B cell (primary cell): ENCODE results near the gene STK24. TPM values are rescaled to one million over a fixed set of nuclear protein-coding genes. Genes with fewer than 3 reads are reported as not detected.

Experiments used
- ATAC-seq: fragments of 200-7000 bp; cut with Tn5 transposase; one replicate; pipeline ENCODE4 v1.10.0; 2021; ENCODE audit warnings: low read depth, mild to moderate bottlenecking, moderate number of reproducible peaks, moderate library complexity
- CTCF ChIA-PET: fragments of 350-600 bp; sonication (Branson Sonifier 250); formaldehyde crosslinking; loops from one replicate; lab custom pipeline; 2021; ENCODE audit warnings: antibody characterized with exemption, inconsistent platforms; lab: Charles Lee
- POLR2A ChIA-PET: fragments of 350-600 bp; sonication (Branson Sonifier 250); formaldehyde crosslinking; loops from one replicate; lab custom pipeline; 2021; ENCODE audit warnings: antibody characterized with exemption; lab: Charles Lee
- DNase-seq: peaks from one replicate; pipeline ENCODE4 v3.0.0; 2013
- H2AFZ ChIP-seq: 2 replicates; pipeline ENCODE4 v1.6.1; 2012; ENCODE audit warnings: mild to moderate bottlenecking, low read depth, low read length; ENCODE audit not compliant: insufficient read depth, poor library complexity, severe bottlenecking
- H3K27ac ChIP-seq, 2 donors: 1 replicate in 1 of 2; 2 replicates in 1 of 2; pipeline ENCODE4 v1.5.1; 2012 to 2013; ENCODE audit warnings: low read length in 2 of 2, mild to moderate bottlenecking in 2 of 2, moderate library complexity in 1 of 2
- H3K27me3 ChIP-seq, 4 experiments: fragments of 200-600 bp in 1 of 4; sonication (generic) in 1 of 4; replicated peaks in 1 of 4; 1 replicate in 2 of 4; 2 replicates in 2 of 4; pipeline versions ENCODE4 v1.6.1 to v1.7.0; 2013 to 2016; ENCODE audit warnings: low read length in 3 of 4, mild to moderate bottlenecking in 2 of 4, mixed read lengths in 1 of 4, moderate library complexity in 1 of 4; ENCODE audit not compliant: insufficient read depth in 4 of 4, control insufficient read depth in 3 of 4; ENCODE audit errors: control extremely low read depth in 1 of 4
- H3K36me3 ChIP-seq, 2 experiments: replicated peaks in 1 of 2; 1 replicate in 1 of 2; 2 replicates in 1 of 2; pipeline versions ENCODE4 v1.6.1 to v1.7.1; 2013; ENCODE audit warnings: low read length in 1 of 2; ENCODE audit not compliant: insufficient read depth in 2 of 2, control insufficient read depth in 1 of 2; ENCODE audit errors: control extremely low read depth in 1 of 2, extremely low read depth in 1 of 2
- H3K4me1 ChIP-seq, 2 donors: fragments of 200-600 bp in 1 of 2; sonication (generic) in 1 of 2; 1 replicate in 1 of 2; 2 replicates in 1 of 2; pipeline versions ENCODE4 v1.5.1 to v1.6.1; 2013 to 2017; ENCODE audit warnings: low read length in 2 of 2; ENCODE audit not compliant: control insufficient read depth in 2 of 2, insufficient read depth in 2 of 2
- H3K4me2 ChIP-seq: replicated peaks from 2 replicates; pipeline ENCODE3; 2012; ENCODE audit warnings: mild to moderate bottlenecking, low read depth, low read length; ENCODE audit not compliant: poor library complexity, severe bottlenecking
- H3K4me3 ChIP-seq, 5 experiments: fragments of 200-600 bp in 1 of 5; sonication (generic) in 1 of 5; 1 replicate in 3 of 5; 2 replicates in 2 of 5; pipeline versions ENCODE4 v1.5.1 to v1.7.0; 2011 to 2016; ENCODE audit warnings: low read length in 4 of 5, mild to moderate bottlenecking in 4 of 5, low read depth in 2 of 5, control low read depth in 1 of 5, moderate library complexity in 1 of 5; ENCODE audit not compliant: insufficient read depth in 1 of 5; ENCODE audit errors: control extremely low read depth in 1 of 5, extremely low read depth in 1 of 5
- H3K79me2 ChIP-seq: fragments of 200-600 bp; sonication (generic); one replicate; pipeline ENCODE4 v1.6.0; 2016; ENCODE audit warnings: low read length; ENCODE audit not compliant: control insufficient read depth, insufficient read depth
- H3K9ac ChIP-seq: fragments of 200-600 bp; sonication (generic); 2 replicates; pipeline ENCODE4 v1.6.1; 2017; ENCODE audit warnings: mild to moderate bottlenecking, low read length, moderate library complexity
- H3K9me3 ChIP-seq, 3 donors: one replicate each; pipeline versions ENCODE4 v1.6.1 to v1.7.1; 2013; ENCODE audit warnings: low read length in 2 of 3; ENCODE audit not compliant: control insufficient read depth in 2 of 3, insufficient read depth in 1 of 3; ENCODE audit errors: control extremely low read depth in 1 of 3
- H4K20me1 ChIP-seq: 2 replicates; pipeline ENCODE4 v1.6.0; 2012; ENCODE audit warnings: mild to moderate bottlenecking, low read length; ENCODE audit not compliant: insufficient read depth, control insufficient read depth, poor library complexity, severe bottlenecking
- H3K27ac Mint-ChIP-seq: one replicate; pipeline ENCODE4 v1.8.0; 2021; ENCODE audit warnings: mixed read lengths
- H3K27me3 Mint-ChIP-seq: one replicate; pipeline ENCODE4 v1.8.0; 2021; ENCODE audit warnings: mixed read lengths
- H3K4me1 Mint-ChIP-seq: one replicate; pipeline ENCODE4 v1.8.0; 2021; ENCODE audit warnings: mixed read lengths
- H3K4me3 Mint-ChIP-seq: one replicate; pipeline ENCODE4 v1.8.0; 2021; ENCODE audit warnings: mixed read lengths
- H3K9me3 Mint-ChIP-seq: one replicate; pipeline ENCODE4 v1.8.0; 2022; ENCODE audit warnings: mixed read lengths; ENCODE audit not compliant: insufficient read depth
- EZH2 ChIP-seq: IDR thresholded peaks from 2 replicates; pipeline ENCODE4 v1.6.1; 2012; ENCODE audit warnings: borderline replicate concordance, low read depth, mild to moderate bottlenecking, moderate library complexity, low read length; ENCODE audit not compliant: insufficient read depth, poor library complexity, severe bottlenecking
- WGBS: methylation state at CpG from one replicate; pipeline ENCODE4 v1.1.5; 2013; ENCODE audit warnings: missing lambda C conversion rate; ENCODE audit not compliant: insufficient coverage; 5-methylcytosine and 5-hydroxymethylcytosine counted together
- intact Hi-C: fragments of 100-400 bp; cut with micrococcal nuclease; formaldehyde crosslinking; loops from one replicate; pipeline ENCODE4 v1.10.0; 2022
- polyA plus RNA-seq: library from polyadenylated mRNA; depleted of rRNA; stranded (reverse); fragments of >200 nt; gene quantifications from 2 replicates; pipeline ENCODE4 v1.2.3, GENCODE V29; 2012
- total RNA-seq, 2 donors: library from RNA; stranded (reverse); fragments of 120-200 nt in 1 of 2; gene quantifications; 1 replicate in 1 of 2; 2 replicates in 1 of 2; pipeline versions ENCODE4 v1.2.3 to v1.2.4, GENCODE V29; 2013 to 2022
- TF ChIP-seq, protein P1 (sequence below): fragments of 200-600 bp; IDR thresholded peaks from one replicate; pipeline ENCODE4 v1.8.0; 2022; ENCODE audit warnings: antibody characterized with exemption, mild to moderate bottlenecking

STK24 gene
- total and polyA plus RNA-seq, 2 donors (not counting 1 experiment from before 2014, with no cell fraction given) = 47.2 to 117 TPM

DNA sequence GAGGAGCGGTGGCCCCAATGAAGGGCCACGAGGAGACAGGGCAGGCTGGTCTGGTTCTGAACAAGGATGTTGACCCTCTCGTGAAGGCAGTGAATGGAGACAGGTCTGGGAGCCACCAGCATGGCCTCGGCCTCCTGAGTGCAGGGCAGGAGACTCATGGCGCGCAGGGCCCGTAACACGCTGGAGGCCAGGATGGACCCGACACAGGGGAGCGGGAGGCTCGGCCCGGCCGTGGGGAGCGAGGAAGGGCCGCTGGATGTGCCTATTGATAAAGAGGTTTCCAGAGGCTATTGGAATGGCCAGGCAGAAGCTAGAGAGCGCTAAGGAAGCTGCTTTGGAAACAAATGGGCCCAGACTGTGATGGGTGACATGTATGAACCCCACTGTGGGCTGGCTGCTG lies 132.5 kb downstream of the STK24 start:
- WGBS = 97% methylated on average over 14 of the region's 16 CpGs
- ATAC-seq = no peak
- no peak overlapping the region for H3K4me3 Mint-ChIP-seq

DNA sequence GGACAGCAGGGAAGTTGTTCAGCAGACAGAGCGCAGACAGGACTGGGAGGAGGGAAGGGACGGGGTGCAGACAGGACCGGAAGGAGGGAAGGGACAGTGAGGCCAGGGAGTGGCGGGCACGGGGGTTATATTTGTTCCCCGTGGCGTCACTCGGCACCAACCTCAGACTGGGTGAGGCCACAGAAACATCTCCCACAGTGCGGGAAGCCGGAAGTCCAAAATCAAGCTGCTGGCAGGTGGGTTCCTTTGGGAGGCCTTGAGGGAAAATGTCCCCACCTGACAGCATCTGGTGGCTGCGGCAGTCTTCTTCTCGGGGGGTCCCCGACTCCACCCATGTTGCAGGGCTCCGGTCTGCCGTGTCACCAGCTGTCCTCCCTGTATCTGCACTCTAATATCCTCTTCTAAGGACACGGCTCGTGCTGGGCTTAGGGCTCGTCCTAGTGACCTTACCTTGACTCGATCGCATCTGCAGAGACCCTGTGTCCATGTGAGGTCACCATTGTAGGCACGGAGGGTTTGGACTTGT lies 133.0 kb downstream of the STK24 start:
- 89% methylated on average over 13 of the region's 21 CpGs for WGBS
- Mint-ChIP-seq H3K4me1 (peaks cover 9% of the 10 kb centered on the region), H3K9me3 (no peaks in the 10 kb centered on the region), H3K4me3 (no peak overlapping the region), H3K27ac (no peak overlapping the region), H3K27me3 (no peaks in the 10 kb centered on the region)
- DNase-seq (no peak), ATAC-seq (no peak)
- Histone ChIP-seq H3K79me2 (no peaks in the 10 kb centered on the region), H3K4me3 (no peak overlapping the region), H3K4me1 (peaks cover 9 to 12% of the 10 kb centered on the region in 2 donors), H4K20me1 (no peaks in the 10 kb centered on the region), H3K36me3 (no peaks in the 10 kb centered on the region), H3K27ac (no peak overlapping the region), H3K27me3 (no peaks in the 10 kb centered on the region), H3K4me2 (no peak overlapping the region), H2AFZ (no peak overlapping the region), H3K9me3 (no peaks in the 10 kb centered on the region), H3K9ac (no peak overlapping the region)
- ChIA-PET CTCF (interaction anchor here (3.1 to 8.6 kb wide), 3 partner anchors 22 to 229 kb away, joined by 18 to 268 read pairs (median 68); no protein-coding TSS in a partner anchor), POLR2A (no interaction called here)
- intact Hi-C loops = loop anchor here (2.0 to 10.0 kb wide), 2 partner anchors 131 to 399 kb away; partner anchors contain the start of gene STK24
- TF ChIP-seq, protein P1, sequence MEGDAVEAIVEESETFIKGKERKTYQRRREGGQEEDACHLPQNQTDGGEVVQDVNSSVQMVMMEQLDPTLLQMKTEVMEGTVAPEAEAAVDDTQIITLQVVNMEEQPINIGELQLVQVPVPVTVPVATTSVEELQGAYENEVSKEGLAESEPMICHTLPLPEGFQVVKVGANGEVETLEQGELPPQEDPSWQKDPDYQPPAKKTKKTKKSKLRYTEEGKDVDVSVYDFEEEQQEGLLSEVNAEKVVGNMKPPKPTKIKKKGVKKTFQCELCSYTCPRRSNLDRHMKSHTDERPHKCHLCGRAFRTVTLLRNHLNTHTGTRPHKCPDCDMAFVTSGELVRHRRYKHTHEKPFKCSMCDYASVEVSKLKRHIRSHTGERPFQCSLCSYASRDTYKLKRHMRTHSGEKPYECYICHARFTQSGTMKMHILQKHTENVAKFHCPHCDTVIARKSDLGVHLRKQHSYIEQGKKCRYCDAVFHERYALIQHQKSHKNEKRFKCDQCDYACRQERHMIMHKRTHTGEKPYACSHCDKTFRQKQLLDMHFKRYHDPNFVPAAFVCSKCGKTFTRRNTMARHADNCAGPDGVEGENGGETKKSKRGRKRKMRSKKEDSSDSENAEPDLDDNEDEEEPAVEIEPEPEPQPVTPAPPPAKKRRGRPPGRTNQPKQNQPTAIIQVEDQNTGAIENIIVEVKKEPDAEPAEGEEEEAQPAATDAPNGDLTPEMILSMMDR = no peak
- no peak for TF ChIP-seq EZH2

More for the DNA sequence above, 132.5 kb downstream of the STK24 start:
- Histone ChIP-seq H3K27ac (no peak overlapping the region), H3K9ac (no peak overlapping the region), H2AFZ (no peak overlapping the region), H3K9me3 (no peaks in the 10 kb centered on the region), H3K4me3 (no peak overlapping the region), H3K36me3 (no peaks in the 10 kb centered on the region), H3K4me2 (no peak overlapping the region), H3K79me2 (no peaks in the 10 kb centered on the region), H4K20me1 (no peaks in the 10 kb centered on the region), H3K4me1 (peaks cover 9 to 12% of the 10 kb centered on the region in 2 donors), H3K27me3 (no peaks in the 10 kb centered on the region)
- CTCF ChIA-PET = interaction anchor here (0.7 to 8.6 kb wide), 15 partner anchors 11 to 228 kb away, joined by 3 to 268 read pairs (median 8); partner anchors contain the start of gene STK24
- peaks cover 9% of the 10 kb centered on the region for H3K4me1 Mint-ChIP-seq
- TF ChIP-seq EZH2 = no peak
- TF ChIP-seq, protein P1 = no peak
- intact Hi-C loops = loop anchor here (2.0 to 10.0 kb wide), 2 partner anchors 130 to 398 kb away; partner anchors contain the start of gene STK24
- H3K9me3 Mint-ChIP-seq = no peaks in the 10 kb centered on the region
- POLR2A ChIA-PET = no interaction called here
- H3K27me3 Mint-ChIP-seq = no peaks in the 10 kb centered on the region
- DNase-seq = no peak
- no peak overlapping the region for H3K27ac Mint-ChIP-seq
